ENCODE results near the gene HYAL3. TPM values are rescaled to one million over a fixed set of nuclear protein-coding genes. Genes with fewer than 3 reads are reported as not detected.

Gene HYAL3
- total and polyA plus RNA-seq, 2 of the 13 experiments (the other 11 are each of a cell fraction or from before 2014, with no cell fraction given): 5.5 to 10.4 TPM

GRCh38 chr3:50324351-50325112 is 25.3 kb upstream of the HYAL3 start (continued):
- no peak for TF ChIP-seq MYNN (CRISPR knock-in tag; IDR thresholded peaks at IDR 0.05; ENCODE audit: low read depth)
- no peak for TF ChIP-seq ADNP (CRISPR knock-in tag; IDR thresholded peaks at IDR 0.05)
- no peak for TF ChIP-seq CCAR2 (optimal IDR thresholded peaks at IDR 0.05; ENCODE audit: low read depth, low read length)
- no peak for TF ChIP-seq ZC3H13 (CRISPR knock-in tag; IDR thresholded peaks at IDR 0.05)
- TF ChIP-seq ZNF343 (CRISPR knock-in tag; IDR thresholded peaks at IDR 0.05): peak; percentile 51; the same call in 1 of the 2 replicates
- TF ChIP-seq NFIB (CRISPR knock-in tag; IDR thresholded peaks at IDR 0.05; ENCODE audit: borderline replicate concordance): no peak
- no peak for TF ChIP-seq ZNF883 (CRISPR knock-in tag; IDR thresholded peaks at IDR 0.05; ENCODE audit: not compliant biosample characterization)
- no peak for TF ChIP-seq ARNTL (CRISPR knock-in tag; IDR thresholded peaks at IDR 0.05)
- TF ChIP-seq ZSCAN29 (CRISPR knock-in tag; conservative IDR thresholded peaks at IDR 0.05): peak; percentile 60; the same call in 1 of the 2 replicates
- TF ChIP-seq ELF3 (CRISPR knock-in tag; IDR thresholded peaks at IDR 0.05): peak; percentile 13; the same call in 1 of the 2 replicates
- TF ChIP-seq ZNF205 (CRISPR knock-in tag; IDR thresholded peaks at IDR 0.05): no peak; the same call in 1 of the 2 replicates
- no peak for TF ChIP-seq ZNF839 (CRISPR knock-in tag; IDR thresholded peaks at IDR 0.05; ENCODE audit: borderline replicate concordance)
- no peak for TF ChIP-seq ZNF510 (CRISPR knock-in tag; IDR thresholded peaks at IDR 0.05; ENCODE audit: low read depth)
- peak; percentile 69 for TF ChIP-seq RXRA (CRISPR knock-in tag; IDR thresholded peaks at IDR 0.05)
- no peak for TF ChIP-seq PREB (CRISPR knock-in tag; IDR thresholded peaks at IDR 0.05)
- TF ChIP-seq, protein P1, sequence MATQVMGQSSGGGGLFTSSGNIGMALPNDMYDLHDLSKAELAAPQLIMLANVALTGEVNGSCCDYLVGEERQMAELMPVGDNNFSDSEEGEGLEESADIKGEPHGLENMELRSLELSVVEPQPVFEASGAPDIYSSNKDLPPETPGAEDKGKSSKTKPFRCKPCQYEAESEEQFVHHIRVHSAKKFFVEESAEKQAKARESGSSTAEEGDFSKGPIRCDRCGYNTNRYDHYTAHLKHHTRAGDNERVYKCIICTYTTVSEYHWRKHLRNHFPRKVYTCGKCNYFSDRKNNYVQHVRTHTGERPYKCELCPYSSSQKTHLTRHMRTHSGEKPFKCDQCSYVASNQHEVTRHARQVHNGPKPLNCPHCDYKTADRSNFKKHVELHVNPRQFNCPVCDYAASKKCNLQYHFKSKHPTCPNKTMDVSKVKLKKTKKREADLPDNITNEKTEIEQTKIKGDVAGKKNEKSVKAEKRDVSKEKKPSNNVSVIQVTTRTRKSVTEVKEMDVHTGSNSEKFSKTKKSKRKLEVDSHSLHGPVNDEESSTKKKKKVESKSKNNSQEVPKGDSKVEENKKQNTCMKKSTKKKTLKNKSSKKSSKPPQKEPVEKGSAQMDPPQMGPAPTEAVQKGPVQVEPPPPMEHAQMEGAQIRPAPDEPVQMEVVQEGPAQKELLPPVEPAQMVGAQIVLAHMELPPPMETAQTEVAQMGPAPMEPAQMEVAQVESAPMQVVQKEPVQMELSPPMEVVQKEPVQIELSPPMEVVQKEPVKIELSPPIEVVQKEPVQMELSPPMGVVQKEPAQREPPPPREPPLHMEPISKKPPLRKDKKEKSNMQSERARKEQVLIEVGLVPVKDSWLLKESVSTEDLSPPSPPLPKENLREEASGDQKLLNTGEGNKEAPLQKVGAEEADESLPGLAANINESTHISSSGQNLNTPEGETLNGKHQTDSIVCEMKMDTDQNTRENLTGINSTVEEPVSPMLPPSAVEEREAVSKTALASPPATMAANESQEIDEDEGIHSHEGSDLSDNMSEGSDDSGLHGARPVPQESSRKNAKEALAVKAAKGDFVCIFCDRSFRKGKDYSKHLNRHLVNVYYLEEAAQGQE (IDR thresholded peaks at IDR 0.05; ENCODE audit: borderline replicate concordance in 1 of 2, low read depth in 1 of 2, low read length in 2 of 2): no peak
- no peak for TF ChIP-seq ZNF512B (CRISPR knock-in tag; IDR thresholded peaks at IDR 0.05; ENCODE audit: borderline replicate concordance)
- no peak for TF ChIP-seq SP1 (IDR thresholded peaks at IDR 0.05)
- peak; percentile 40; the same call in 1 of the 2 replicates for TF ChIP-seq SP1 (CRISPR knock-in tag; IDR thresholded peaks at IDR 0.05)
- TF ChIP-seq GMEB1 (CRISPR knock-in tag; IDR thresholded peaks at IDR 0.05; ENCODE audit: borderline replicate concordance): peak; percentile 28; the same call in 1 of the 2 replicates
- no peak for TF ChIP-seq ZNF780A (CRISPR knock-in tag; IDR thresholded peaks at IDR 0.05)
